ENCODE results near the gene SLC30A2. TPM values are rescaled to one million over a fixed set of nuclear protein-coding genes. Genes with fewer than 3 reads are reported as not detected.

Gene SLC30A2
- total RNA-seq, 1 donor from 2014 or later = not detected

- peaks cover 6% of the 10 kb centered on the region for H3K79me2 ChIP-seq (ENCODE audit: insufficient read depth, low read length)
- peaks cover 18% of the 10 kb centered on the region for H3K4me1 ChIP-seq (ENCODE audit: insufficient read depth, low read length)
- no peak overlapping the region for H3K27ac Mint-ChIP-seq (ENCODE audit: unreplicated experiment)
- DNase-seq (ENCODE audit: low read depth) (no peak), FAIRE-seq (no peak)
- H3K36me3 ChIP-seq (ENCODE audit: insufficient read depth, low read length) = no peaks in the 10 kb centered on the region
- H3K27me3 Mint-ChIP-seq (ENCODE audit: low read depth, unreplicated experiment) = no peaks in the 10 kb centered on the region
- H2AFZ ChIP-seq (ENCODE audit: low read depth, low read length) = no peak overlapping the region
- no peak overlapping the region for H3K27ac ChIP-seq (ENCODE audit: low read depth, low read length)
- peaks cover 2% of the 10 kb centered on the region for H3K36me3 Mint-ChIP-seq (ENCODE audit: low read depth, unreplicated experiment)
- no peak overlapping the region for H3K9ac ChIP-seq (ENCODE audit: low read length)
- H3K9me3 Mint-ChIP-seq (ENCODE audit: unreplicated experiment) = no peaks in the 10 kb centered on the region
- no peak for TF ChIP-seq EZH2 (IDR thresholded peaks at IDR 0.05; ENCODE audit: insufficient read depth, low read length)
- TF ChIP-seq, protein P1, sequence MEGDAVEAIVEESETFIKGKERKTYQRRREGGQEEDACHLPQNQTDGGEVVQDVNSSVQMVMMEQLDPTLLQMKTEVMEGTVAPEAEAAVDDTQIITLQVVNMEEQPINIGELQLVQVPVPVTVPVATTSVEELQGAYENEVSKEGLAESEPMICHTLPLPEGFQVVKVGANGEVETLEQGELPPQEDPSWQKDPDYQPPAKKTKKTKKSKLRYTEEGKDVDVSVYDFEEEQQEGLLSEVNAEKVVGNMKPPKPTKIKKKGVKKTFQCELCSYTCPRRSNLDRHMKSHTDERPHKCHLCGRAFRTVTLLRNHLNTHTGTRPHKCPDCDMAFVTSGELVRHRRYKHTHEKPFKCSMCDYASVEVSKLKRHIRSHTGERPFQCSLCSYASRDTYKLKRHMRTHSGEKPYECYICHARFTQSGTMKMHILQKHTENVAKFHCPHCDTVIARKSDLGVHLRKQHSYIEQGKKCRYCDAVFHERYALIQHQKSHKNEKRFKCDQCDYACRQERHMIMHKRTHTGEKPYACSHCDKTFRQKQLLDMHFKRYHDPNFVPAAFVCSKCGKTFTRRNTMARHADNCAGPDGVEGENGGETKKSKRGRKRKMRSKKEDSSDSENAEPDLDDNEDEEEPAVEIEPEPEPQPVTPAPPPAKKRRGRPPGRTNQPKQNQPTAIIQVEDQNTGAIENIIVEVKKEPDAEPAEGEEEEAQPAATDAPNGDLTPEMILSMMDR (IDR thresholded peaks at IDR 0.05; ENCODE audit: insufficient read depth, low read depth, low read length) = no peak
- no peak overlapping the region for H3K4me2 ChIP-seq (ENCODE audit: low read length)
- no peak overlapping the region for H3K4me3 ChIP-seq (ENCODE audit: insufficient read depth, low read depth, low read length)
- H3K4me1 Mint-ChIP-seq (ENCODE audit: low read depth, unreplicated experiment) = peaks cover 28% of the 10 kb centered on the region
- H3K9me3 ChIP-seq (ENCODE audit: insufficient read depth, low read depth, low read length) = no peaks in the 10 kb centered on the region
- H3K4me3 Mint-ChIP-seq (ENCODE audit: unreplicated experiment) = no peak overlapping the region
- no peaks in the 10 kb centered on the region for H4K20me1 ChIP-seq (ENCODE audit: insufficient read depth, low read length)
- H3K27me3 ChIP-seq (ENCODE audit: insufficient read depth, low read length) = no peaks in the 10 kb centered on the region
These were observed 51.3 kb downstream of the SLC30A2 start for GRCh38 chr1:25994402-25995150.

DNA sequence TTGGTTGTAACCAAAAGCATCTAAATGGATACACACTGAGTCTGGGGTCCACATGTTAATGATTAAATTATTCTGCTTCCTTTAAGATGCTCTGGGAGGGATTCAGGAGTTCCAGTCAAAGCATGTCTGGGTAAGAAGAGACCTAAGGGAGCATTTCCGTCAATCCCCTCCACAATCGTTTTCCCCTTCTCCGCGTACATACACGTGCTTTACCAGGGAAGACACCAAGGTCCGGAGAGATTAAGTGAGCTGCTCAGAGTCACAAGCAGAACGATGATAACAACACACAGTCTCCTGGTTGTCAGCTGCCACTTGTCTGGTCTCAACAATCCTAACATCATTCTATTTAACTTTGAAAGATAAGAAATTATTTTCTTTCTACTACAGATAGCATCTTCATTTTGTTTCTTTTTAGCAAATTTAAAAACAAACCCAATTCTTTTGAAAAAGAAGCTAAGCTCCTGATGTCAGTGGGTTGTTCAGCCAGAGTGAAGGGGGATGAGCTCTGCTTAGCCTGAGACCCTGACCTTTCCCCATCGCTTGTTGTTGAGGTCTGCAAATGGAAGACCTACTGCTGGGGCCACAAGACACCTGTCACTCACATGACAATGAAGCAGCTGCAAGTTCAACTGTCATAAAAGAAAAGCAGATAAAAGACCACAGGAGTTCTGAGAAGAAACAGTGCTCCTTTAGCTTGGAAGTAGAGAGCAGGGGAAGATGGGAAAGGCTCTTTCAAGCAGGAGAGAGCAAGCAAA is 52.5 kb downstream of the SLC30A2 start:
- no peak overlapping the region for H3K27ac ChIP-seq (ENCODE audit: low read depth, low read length)
- H3K27ac Mint-ChIP-seq (ENCODE audit: unreplicated experiment) = peak overlapping the region; percentile 31
- DNase-seq (ENCODE audit: low read depth) = no peak
- H3K4me3 ChIP-seq (ENCODE audit: insufficient read depth, low read depth, low read length) = no peak overlapping the region
- no peaks in the 10 kb centered on the region for H3K9me3 ChIP-seq (ENCODE audit: insufficient read depth, low read depth, low read length)
- H3K4me1 Mint-ChIP-seq (ENCODE audit: low read depth, unreplicated experiment) = peaks cover 28% of the 10 kb centered on the region
- peaks cover 6% of the 10 kb centered on the region for H3K79me2 ChIP-seq (ENCODE audit: insufficient read depth, low read length)
- no peak overlapping the region for H3K4me2 ChIP-seq (ENCODE audit: low read length)
- TF ChIP-seq EZH2 (IDR thresholded peaks at IDR 0.05; ENCODE audit: insufficient read depth, low read length) = no peak
- TF ChIP-seq, protein P1 (IDR thresholded peaks at IDR 0.05; ENCODE audit: insufficient read depth, low read depth, low read length) = no peak
- H4K20me1 ChIP-seq (ENCODE audit: insufficient read depth, low read length) = no peaks in the 10 kb centered on the region
- peaks cover 2% of the 10 kb centered on the region for H3K36me3 Mint-ChIP-seq (ENCODE audit: low read depth, unreplicated experiment)
- no peak overlapping the region for H3K9ac ChIP-seq (ENCODE audit: low read length)
- H2AFZ ChIP-seq (ENCODE audit: low read depth, low read length) = no peak overlapping the region
- H3K36me3 ChIP-seq (ENCODE audit: insufficient read depth, low read length) = no peaks in the 10 kb centered on the region
- peak overlapping the region; percentile 23 for H3K4me3 Mint-ChIP-seq (ENCODE audit: unreplicated experiment)
- no peaks in the 10 kb centered on the region for H3K27me3 Mint-ChIP-seq (ENCODE audit: low read depth, unreplicated experiment)
- H3K4me1 ChIP-seq (ENCODE audit: insufficient read depth, low read length) = peaks cover 16% of the 10 kb centered on the region
- no peaks in the 10 kb centered on the region for H3K27me3 ChIP-seq (ENCODE audit: insufficient read depth, low read length)
- H3K9me3 Mint-ChIP-seq (ENCODE audit: unreplicated experiment) = no peaks in the 10 kb centered on the region
- no peak for FAIRE-seq

All from astrocyte (in vitro differentiated cells and primary cell).